GM12878 (cell line): ENCODE data around the gene MAN2B2. TPM values are rescaled to one million over a fixed set of nuclear protein-coding genes. Genes with fewer than 3 reads are reported as not detected.

Experiments
- ATAC-seq: fragments of 200-7000 bp; cut with Tn5 transposase; 3 replicates; pipeline ENCODE4 v1.9.1; 2020; ENCODE audit warnings: mild to moderate bottlenecking, moderate library complexity
- BruUV-seq: library from RNA; stranded (reverse); fragments of 400-500 nt; replicated peaks from 2 replicates; lab custom pipeline; 2021; lab: Mats Ljungman, UMichigan
- CTCF ChIA-PET: fragments of 300-600 bp; sonication (Branson Sonifier 250); formaldehyde crosslinking; extraction: SDS; loops from one replicate; lab custom pipeline; 2021; ENCODE audit warnings: inconsistent platforms; lab: Yijun Ruan, JAX
- POLR2A ChIA-PET: fragments of 350-600 bp; formaldehyde crosslinking; extraction: SDS; loops from one replicate; lab custom pipeline; 2021; ENCODE audit warnings: inconsistent platforms; lab: Charles Lee
- RAD21 ChIA-PET: fragments of 300-600 bp; sonication (Branson Sonifier 250); formaldehyde crosslinking; loops from one replicate; lab custom pipeline; 2023; ENCODE audit warnings: antibody characterized with exemption; ENCODE audit not compliant: unreplicated experiment; lab: Charles Lee
- SMC1A ChIA-PET: fragments of 300-600 bp; sonication (Branson Sonifier 250); formaldehyde crosslinking; loops from one replicate; lab custom pipeline; 2023; ENCODE audit not compliant: unreplicated experiment, uncharacterized antibody; lab: Charles Lee
- DNase-seq: peaks from one replicate; pipeline ENCODE4 v3.0.0-alpha.2; 2011; ENCODE audit warnings: low read depth, low spot score
- FAIRE-seq: peaks from 3 replicates; lab custom pipeline; 2011; peaks lifted over from hg19 to GRCh38; lab: Jason Lieb, UNC
- H2AFZ ChIP-seq: 2 replicates; pipeline ENCODE4 v1.6.0; 2011; ENCODE audit warnings: low read depth, low read length, control low read depth; ENCODE audit not compliant: control insufficient read depth
- H3K27ac ChIP-seq: 2 replicates; pipeline ENCODE4 v1.5.1; 2011; ENCODE audit warnings: control low read depth; ENCODE audit not compliant: control insufficient read depth, insufficient read depth
- H3K27me3 ChIP-seq, 2 experiments: replicated peaks in 1 of 2; 2 replicates each; pipeline versions ENCODE4 v1.6.0 to v1.6.1; 2011; ENCODE audit warnings: low read length in 1 of 2; ENCODE audit not compliant: control insufficient read depth in 2 of 2, insufficient read depth in 2 of 2
- H3K36me3 ChIP-seq, 2 experiments: 2 replicates each; pipeline ENCODE4 v1.5.1; 2011; ENCODE audit warnings: low read length in 1 of 2; ENCODE audit not compliant: control insufficient read depth in 2 of 2, insufficient read depth in 2 of 2
- H3K4me1 ChIP-seq: 2 replicates; pipeline ENCODE4 v1.6.1; 2011; ENCODE audit warnings: mild to moderate bottlenecking, low read length, moderate library complexity, mixed read lengths; ENCODE audit not compliant: control insufficient read depth, insufficient read depth
- H3K4me2 ChIP-seq: 2 replicates; pipeline ENCODE4 v1.6.0; 2011; ENCODE audit warnings: control low read depth; ENCODE audit not compliant: control insufficient read depth, insufficient read depth
- H3K4me3 ChIP-seq: fragments of 200-600 bp; sonication (generic); 2 replicates; pipeline ENCODE4 v1.5.1; 2016
- H3K79me2 ChIP-seq: 2 replicates; pipeline ENCODE4 v1.6.0; 2011; ENCODE audit warnings: low read length; ENCODE audit not compliant: control insufficient read depth, insufficient read depth
- H3K9ac ChIP-seq: 2 replicates; pipeline ENCODE4 v1.8.0; 2011; ENCODE audit warnings: low read length, control low read depth, mixed read lengths; ENCODE audit not compliant: control insufficient read depth, insufficient read depth
- H3K9me3 ChIP-seq: replicated peaks from 3 replicates; pipeline ENCODE4 v1.5.1; 2011; ENCODE audit warnings: mild to moderate bottlenecking, low read length; ENCODE audit not compliant: control insufficient read depth, insufficient read depth
- H4K20me1 ChIP-seq: 2 replicates; pipeline ENCODE4 v1.6.0; 2011; ENCODE audit not compliant: control insufficient read depth, insufficient read depth
- ATF2 ChIP-seq: IDR thresholded peaks from 2 replicates; pipeline ENCODE4 v1.6.1; 2012; ENCODE audit warnings: low read length, inconsistent platforms
- BCL11A ChIP-seq: IDR thresholded peaks from 2 replicates; pipeline ENCODE4 v1.6.1; 2011; ENCODE audit warnings: low read depth, low read length
- CREB1 ChIP-seq: IDR thresholded peaks from 2 replicates; pipeline ENCODE4 v1.6.1; 2012; ENCODE audit warnings: low read depth, mild to moderate bottlenecking, inconsistent platforms
- DPF2 ChIP-seq: fragments of 450-650 bp; IDR thresholded peaks from 2 replicates; pipeline ENCODE4 v1.6.1; 2017; ENCODE audit warnings: mild to moderate bottlenecking
- E2F4 ChIP-seq: IDR thresholded peaks from 2 replicates; pipeline ENCODE4 v1.6.1; 2012; ENCODE audit warnings: low read depth, low read length, improper control_type of control experiment
- E4F1 ChIP-seq: fragments of 450-650 bp; IDR thresholded peaks from 2 replicates; pipeline ENCODE4 v1.6.1; 2018; ENCODE audit warnings: borderline replicate concordance, mild to moderate bottlenecking; ENCODE audit not compliant: partially characterized antibody
- EP300 ChIP-seq, 2 experiments: fragments of 150-350 bp in 1 of 2; IDR thresholded peaks; 2 replicates each; pipeline ENCODE4 v1.6.1; 2011 to 2012; ENCODE audit warnings: low read depth in 2 of 2, low read length in 2 of 2, borderline replicate concordance in 1 of 2, improper control_type of control experiment in 1 of 2, inconsistent platforms in 1 of 2; ENCODE audit not compliant: control insufficient read depth in 1 of 2
- HDAC6 ChIP-seq: fragments of 200-600 bp; sonication (generic); IDR thresholded peaks from one replicate; pipeline ENCODE4 v1.8.0; 2017; ENCODE audit warnings: antibody characterized with exemption; ENCODE audit not compliant: unreplicated experiment
- JUNB ChIP-seq: IDR thresholded peaks from 2 replicates; pipeline ENCODE4 v1.6.1; 2016; ENCODE audit warnings: antibody characterized with exemption, mild to moderate bottlenecking
- LARP7 ChIP-seq: fragments of 450-650 bp; IDR thresholded peaks from 2 replicates; pipeline ENCODE4 v1.6.1; 2017; ENCODE audit warnings: mild to moderate bottlenecking
- NKRF ChIP-seq: fragments of 450-650 bp; conservative IDR thresholded peaks from 2 replicates; pipeline ENCODE4 v1.6.1; 2017; ENCODE audit warnings: mild to moderate bottlenecking, moderate library complexity
- PAX5 ChIP-seq: IDR thresholded peaks from 2 replicates; pipeline ENCODE4 v1.6.1; 2011; ENCODE audit warnings: low read depth, low read length, borderline replicate concordance
- PBX3 ChIP-seq: IDR thresholded peaks from 2 replicates; pipeline ENCODE4 v1.6.1; 2011; ENCODE audit warnings: mild to moderate bottlenecking, low read depth, low read length, moderate library complexity; ENCODE audit not compliant: insufficient replicate concordance
- RAD21 ChIP-seq: IDR thresholded peaks from 2 replicates; pipeline ENCODE4 v1.6.1; 2011; ENCODE audit warnings: mild to moderate bottlenecking, low read depth, low read length, moderate library complexity; ENCODE audit not compliant: insufficient read depth
- RUNX3 ChIP-seq: IDR thresholded peaks from 2 replicates; pipeline ENCODE4 v1.6.1; 2012; ENCODE audit warnings: low read length, inconsistent platforms
- SREBF1 ChIP-seq: IDR thresholded peaks from 2 replicates; pipeline ENCODE4 v1.6.1; 2012; ENCODE audit warnings: mild to moderate bottlenecking, low read length
- SREBF2 ChIP-seq: IDR thresholded peaks from 2 replicates; pipeline ENCODE4 v1.6.1; 2012; ENCODE audit warnings: mild to moderate bottlenecking, low read length
- TCF3 ChIP-seq: IDR thresholded peaks from 2 replicates; pipeline ENCODE4 v1.6.1; 2012; ENCODE audit warnings: low read depth, mild to moderate bottlenecking, low read length, borderline replicate concordance; ENCODE audit not compliant: insufficient read depth
- WGBS: methylation state at CpG from one replicate; pipeline ENCODE4 v1.1.6; 2016; ENCODE audit warnings: low lambda C conversion rate; ENCODE audit not compliant: insufficient replicate concordance, insufficient coverage; ENCODE audit errors: missing lambda C conversion rate; 5-methylcytosine and 5-hydroxymethylcytosine counted together
- in situ Hi-C: fragments of 300-500 bp; cut with MboI; formaldehyde crosslinking; loops from 9 replicates; pipeline ENCODE4 v1.14.3; 2018; ENCODE audit warnings: mixed read lengths
- intact Hi-C: fragments of 100-400 bp; cut with micrococcal nuclease; formaldehyde crosslinking; loops from one replicate; pipeline ENCODE4 v1.14.2; 2022; ENCODE audit not compliant: unreplicated experiment
- polyA plus RNA-seq, 11 experiments: library from polyadenylated mRNA; depleted of rRNA in 4 of 11; unstranded in 6 of 11; stranded (reverse) in 5 of 11; fragments of >200 nt; fragmentation: Nextera tagmentation in 4 of 11; fragmentation: Illumina TruSeq in 1 of 11; extraction: Ambion mirVana in 4 of 11; extraction: Trizol in 1 of 11; gene quantifications; 1 replicate in 1 of 11; 2 replicates in 10 of 11; pipeline versions ENCODE4 v1.2.1 to v1.2.3, GENCODE V29; 2011 to 2016; ENCODE audit warnings: inconsistent platforms in 2 of 11, missing spikeins in 2 of 11, low read depth in 1 of 11
- total RNA-seq, 4 experiments: library from RNA; depleted of rRNA in 3 of 4; stranded (reverse); fragments of >200 nt in 3 of 4; fragmentation: Illumina TruSeq in 1 of 4; extraction: Trizol in 1 of 4; gene quantifications; 2 replicates each; pipeline versions ENCODE4 v1.2.1 to v1.2.3, GENCODE V29; 2013 to 2021

The MAN2B2 gene
- total and polyA plus RNA-seq, 10 of the 15 experiments (the other 5 are each of a cell fraction or from before 2014, with no cell fraction given) = 0.47 to 14.5 (median 7.0) TPM

GRCh38 chr4:6655924-6656323 is 80.9 kb downstream of the MAN2B2 start:
- 53% methylated on average over 5 of the region's 5 CpGs for WGBS
- Histone ChIP-seq H3K9ac (no peak overlapping the region), H3K27me3 (peaks cover 5 to 6% of the 10 kb centered on the region in 2 experiments; a peak in 3 of 4 replicates), H3K4me1 (no peaks in the 10 kb centered on the region), H2AFZ (no peak overlapping the region), H3K9me3 (no peaks in the 10 kb centered on the region), H3K36me3 (no peaks in the 10 kb centered on the region), H3K27ac (no peak overlapping the region), H4K20me1 (no peaks in the 10 kb centered on the region), H3K4me2 (no peak overlapping the region), H3K4me3 (no peak overlapping the region), H3K79me2 (no peaks in the 10 kb centered on the region)
- no TSS peak for BruUV-seq
- DNase-seq (no peak), FAIRE-seq (no peak), ATAC-seq (no peak)
- in situ Hi-C loops = no loop called here
- TF ChIP-seq RUNX3 (no peak), ATF2 (no peak), PAX5 (no peak), LARP7 (no peak), EP300 (IDR thresholded peaks at IDR 0.05; ENCODE audit: borderline replicate concordance in 1 of 2, control insufficient read depth in 1 of 2, low read depth in 2 of 2, low read length in 2 of 2) (no peak), DPF2 (no peak), PBX3 (no peak), TCF3 (no peak), CREB1 (no peak), E4F1 (no peak), E2F4 (no peak), SREBF2 (no peak), BCL11A (no peak), NKRF (no peak), HDAC6 (no peak), SREBF1 (no peak), JUNB (no peak), RAD21 (no peak)
- POLR2A ChIA-PET = no interaction called here
- RAD21 ChIA-PET = no interaction called here
- SMC1A ChIA-PET = no interaction called here
- CTCF ChIA-PET = no interaction called here
- intact Hi-C loops = no loop called here
